ENCODE measurements around the gene TES. TPM values are rescaled to one million over a fixed set of nuclear protein-coding genes. Genes with fewer than 3 reads are reported as not detected.

Gene TES
- total RNA-seq, 1 experiment from 2014 or later = 28.2 TPM

DNA sequence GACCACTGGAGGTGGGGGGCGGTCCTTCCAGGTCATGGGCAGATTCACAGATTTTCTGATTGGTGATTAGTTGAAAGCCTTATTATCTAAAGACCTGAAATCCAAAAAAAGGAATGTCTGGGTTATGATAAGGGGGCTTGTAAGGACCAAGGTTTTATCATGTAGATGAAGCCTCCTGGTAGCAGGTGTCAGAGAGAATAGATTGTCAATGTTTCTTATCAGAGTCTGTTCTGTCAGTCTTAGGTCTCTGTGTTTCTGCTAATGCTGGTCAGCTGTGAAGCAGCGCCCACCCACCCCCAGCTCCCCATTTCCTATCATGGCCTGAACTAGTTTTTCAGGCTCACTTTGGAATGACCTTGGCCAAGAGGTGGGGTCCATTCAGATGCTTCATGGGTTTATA, 21.2 kb downstream of the TES start:
- Histone ChIP-seq H3K79me1 (ENCODE audit: insufficient read depth, low read depth, low read length, poor library complexity, severe bottlenecking) (peaks cover 4% of the 10 kb centered on the region), H2AFZ (ENCODE audit: low read length) (no peak overlapping the region), H3K27me3 (ENCODE audit: insufficient read depth, low read length) (no peaks in the 10 kb centered on the region), H3K9ac (ENCODE audit: extremely low read depth, insufficient read length, low read length) (no peak overlapping the region), H3K4me2 (ENCODE audit: insufficient read depth, insufficient read length, low read length) (no peak overlapping the region), H3K79me2 (ENCODE audit: insufficient read depth, low read length) (no peaks in the 10 kb centered on the region; the same call in 1 of the 2 replicates), H3K4ac (ENCODE audit: low read depth, low read length) (no peak overlapping the region), H3K56ac (ENCODE audit: insufficient read length, low read depth, low read length) (no peak overlapping the region), H3K27ac (ENCODE audit: insufficient read length, low read depth, low read length) (no peak overlapping the region), H4K20me1 (ENCODE audit: control insufficient read depth, insufficient read depth, insufficient read length) (no peaks in the 10 kb centered on the region), H2BK5ac (ENCODE audit: insufficient read length, low read length) (no peak overlapping the region), H3K9me3 (ENCODE audit: control insufficient read depth, low read depth, low read length) (no peaks in the 10 kb centered on the region), H2BK12ac (ENCODE audit: insufficient read length, low read depth, low read length) (no peak overlapping the region), H3K14ac (ENCODE audit: insufficient read depth, low read length) (no peak overlapping the region), H3K23ac (ENCODE audit: insufficient read length, low read depth, low read length) (no peak overlapping the region), H4K91ac (ENCODE audit: insufficient read length, low read depth, low read length) (no peak overlapping the region), H2BK20ac (ENCODE audit: low read depth, low read length, poor library complexity, severe bottlenecking) (no peak overlapping the region), H2BK120ac (ENCODE audit: low read depth, low read length, poor library complexity, severe bottlenecking) (no peak overlapping the region), H2AK5ac (ENCODE audit: insufficient read length, low read length) (no peak overlapping the region), H2BK15ac (ENCODE audit: low read depth, low read length) (no peak overlapping the region), H3T11ph (ENCODE audit: low read length) (no peak overlapping the region), H4K5ac (ENCODE audit: insufficient read length, low read depth, low read length) (no peak overlapping the region), H3K4me1 (ENCODE audit: insufficient read depth, low read length) (peaks cover 4% of the 10 kb centered on the region; the same call in 1 of the 2 replicates), H4K8ac (replicated peaks; ENCODE audit: insufficient read length, low read depth, low read length) (no peak overlapping the region), H3K23me2 (ENCODE audit: insufficient read length, low read depth, low read length, poor library complexity, severe bottlenecking) (no peaks in the 10 kb centered on the region), H3K18ac (ENCODE audit: insufficient read length, low read depth, low read length) (no peak overlapping the region)
- H3K4me3 Mint-ChIP-seq = no peak overlapping the region
- no peak for DNase-seq
- H3K27ac Mint-ChIP-seq = peak overlapping the region in 1 of 3 experiments; percentile 86; a peak in 1 of 7 replicates
- peaks cover 16 to 25% of the 10 kb centered on the region in 2 experiments for H3K4me1 Mint-ChIP-seq
- H3K36me3 Mint-ChIP-seq (ENCODE audit: insufficient read depth in 1 of 3, low read depth in 3 of 3) = no peaks in the 10 kb centered on the region
- no CpG with 5 or more reads among the region's 2 CpGs for WGBS (ENCODE audit: extremely low coverage, insufficient read length, low lambda C conversion rate)
- TF ChIP-seq, protein P1, sequence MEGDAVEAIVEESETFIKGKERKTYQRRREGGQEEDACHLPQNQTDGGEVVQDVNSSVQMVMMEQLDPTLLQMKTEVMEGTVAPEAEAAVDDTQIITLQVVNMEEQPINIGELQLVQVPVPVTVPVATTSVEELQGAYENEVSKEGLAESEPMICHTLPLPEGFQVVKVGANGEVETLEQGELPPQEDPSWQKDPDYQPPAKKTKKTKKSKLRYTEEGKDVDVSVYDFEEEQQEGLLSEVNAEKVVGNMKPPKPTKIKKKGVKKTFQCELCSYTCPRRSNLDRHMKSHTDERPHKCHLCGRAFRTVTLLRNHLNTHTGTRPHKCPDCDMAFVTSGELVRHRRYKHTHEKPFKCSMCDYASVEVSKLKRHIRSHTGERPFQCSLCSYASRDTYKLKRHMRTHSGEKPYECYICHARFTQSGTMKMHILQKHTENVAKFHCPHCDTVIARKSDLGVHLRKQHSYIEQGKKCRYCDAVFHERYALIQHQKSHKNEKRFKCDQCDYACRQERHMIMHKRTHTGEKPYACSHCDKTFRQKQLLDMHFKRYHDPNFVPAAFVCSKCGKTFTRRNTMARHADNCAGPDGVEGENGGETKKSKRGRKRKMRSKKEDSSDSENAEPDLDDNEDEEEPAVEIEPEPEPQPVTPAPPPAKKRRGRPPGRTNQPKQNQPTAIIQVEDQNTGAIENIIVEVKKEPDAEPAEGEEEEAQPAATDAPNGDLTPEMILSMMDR (conservative IDR thresholded peaks at IDR 0.05) = no peak
- H3K27me3 Mint-ChIP-seq (ENCODE audit: low read depth) = no peaks in the 10 kb centered on the region
- H3K9me3 Mint-ChIP-seq = no peaks in the 10 kb centered on the region
